Cardiac muscle cell (in vitro differentiated cells and primary cell): ENCODE data around the gene LRRC45. TPM values are rescaled to one million over a fixed set of nuclear protein-coding genes. Genes with fewer than 3 reads are reported as not detected.

Experiments used
- DNase-seq, 2 donors: peaks; one replicate each; pipeline versions ENCODE4 v3.0.0 to v3.0.0-alpha.2; 2010 to 2017; ENCODE audit warnings: low read depth in 1 of 2, low spot score in 1 of 2
- H3K27ac ChIP-seq: fragments of 200-600 bp; sonication (generic); 2 replicates; pipeline ENCODE4 v1.5.1; 2016
- H3K27me3 ChIP-seq: fragments of 200-600 bp; sonication (generic); 2 replicates; pipeline ENCODE4 v1.6.0; 2016; ENCODE audit warnings: control low read depth
- H3K36me3 ChIP-seq: fragments of 200-600 bp; sonication (generic); 2 replicates; pipeline ENCODE4 v1.5.1; 2016; ENCODE audit warnings: control low read depth
- H3K4me1 ChIP-seq: fragments of 200-600 bp; sonication (generic); 2 replicates; pipeline ENCODE4 v1.8.1; 2017; ENCODE audit warnings: low read depth, mild to moderate bottlenecking, mixed run types
- H3K4me3 ChIP-seq: fragments of 200-600 bp; sonication (generic); 2 replicates; pipeline ENCODE4 v1.5.1; 2016; ENCODE audit warnings: mild to moderate bottlenecking
- H3K9me3 ChIP-seq: fragments of 200-600 bp; sonication (generic); 2 replicates; pipeline ENCODE4 v1.5.1; 2017; ENCODE audit warnings: low read depth, mild to moderate bottlenecking, control low read depth
- polyA plus RNA-seq: library from polyadenylated mRNA; unstranded; fragments of >200 nt; fragmentation: Nextera tagmentation; extraction: Ambion mirVana; gene quantifications from 2 replicates; pipeline ENCODE4 v1.2.1, GENCODE V29; 2016
- total RNA-seq: library from RNA; depleted of rRNA; stranded (reverse); fragments of >200 nt; gene quantifications from 2 replicates; pipeline ENCODE4 v1.2.3, GENCODE V29; 2016
- TF ChIP-seq, protein P1 (sequence below): IDR thresholded peaks from 2 replicates; pipeline ENCODE4 v1.5.1; 2012; ENCODE audit warnings: low read depth, mild to moderate bottlenecking, low read length

The LRRC45 gene
- total and polyA plus RNA-seq, 2 experiments from 2014 or later, result 31.8 to 36.5 TPM

GRCh38 chr17:81995463-81996231, 27.5 kb upstream of the LRRC45 start:
- Histone ChIP-seq H3K27me3 (no peaks in the 10 kb centered on the region), H3K36me3 (no peaks in the 10 kb centered on the region), H3K27ac (no peak overlapping the region), H3K4me3 (no peak overlapping the region), H3K4me1 (peaks cover 7% of the 10 kb centered on the region), H3K9me3 (no peaks in the 10 kb centered on the region)
- no peak for DNase-seq
- TF ChIP-seq, protein P1, sequence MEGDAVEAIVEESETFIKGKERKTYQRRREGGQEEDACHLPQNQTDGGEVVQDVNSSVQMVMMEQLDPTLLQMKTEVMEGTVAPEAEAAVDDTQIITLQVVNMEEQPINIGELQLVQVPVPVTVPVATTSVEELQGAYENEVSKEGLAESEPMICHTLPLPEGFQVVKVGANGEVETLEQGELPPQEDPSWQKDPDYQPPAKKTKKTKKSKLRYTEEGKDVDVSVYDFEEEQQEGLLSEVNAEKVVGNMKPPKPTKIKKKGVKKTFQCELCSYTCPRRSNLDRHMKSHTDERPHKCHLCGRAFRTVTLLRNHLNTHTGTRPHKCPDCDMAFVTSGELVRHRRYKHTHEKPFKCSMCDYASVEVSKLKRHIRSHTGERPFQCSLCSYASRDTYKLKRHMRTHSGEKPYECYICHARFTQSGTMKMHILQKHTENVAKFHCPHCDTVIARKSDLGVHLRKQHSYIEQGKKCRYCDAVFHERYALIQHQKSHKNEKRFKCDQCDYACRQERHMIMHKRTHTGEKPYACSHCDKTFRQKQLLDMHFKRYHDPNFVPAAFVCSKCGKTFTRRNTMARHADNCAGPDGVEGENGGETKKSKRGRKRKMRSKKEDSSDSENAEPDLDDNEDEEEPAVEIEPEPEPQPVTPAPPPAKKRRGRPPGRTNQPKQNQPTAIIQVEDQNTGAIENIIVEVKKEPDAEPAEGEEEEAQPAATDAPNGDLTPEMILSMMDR, result no peak

- no peaks in the 10 kb centered on the region for H3K27me3 ChIP-seq
- TF ChIP-seq, protein P1, result no peak
- H3K4me3 ChIP-seq, result no peak overlapping the region
- no peaks in the 10 kb centered on the region for H3K9me3 ChIP-seq
- no peaks in the 10 kb centered on the region for H3K36me3 ChIP-seq
- no peak for DNase-seq
- peaks cover 7% of the 10 kb centered on the region for H3K4me1 ChIP-seq
- no peak overlapping the region for H3K27ac ChIP-seq
Measured at GRCh38 chr17:81996232-81996756, 26.8 kb upstream of the LRRC45 start.

DNA sequence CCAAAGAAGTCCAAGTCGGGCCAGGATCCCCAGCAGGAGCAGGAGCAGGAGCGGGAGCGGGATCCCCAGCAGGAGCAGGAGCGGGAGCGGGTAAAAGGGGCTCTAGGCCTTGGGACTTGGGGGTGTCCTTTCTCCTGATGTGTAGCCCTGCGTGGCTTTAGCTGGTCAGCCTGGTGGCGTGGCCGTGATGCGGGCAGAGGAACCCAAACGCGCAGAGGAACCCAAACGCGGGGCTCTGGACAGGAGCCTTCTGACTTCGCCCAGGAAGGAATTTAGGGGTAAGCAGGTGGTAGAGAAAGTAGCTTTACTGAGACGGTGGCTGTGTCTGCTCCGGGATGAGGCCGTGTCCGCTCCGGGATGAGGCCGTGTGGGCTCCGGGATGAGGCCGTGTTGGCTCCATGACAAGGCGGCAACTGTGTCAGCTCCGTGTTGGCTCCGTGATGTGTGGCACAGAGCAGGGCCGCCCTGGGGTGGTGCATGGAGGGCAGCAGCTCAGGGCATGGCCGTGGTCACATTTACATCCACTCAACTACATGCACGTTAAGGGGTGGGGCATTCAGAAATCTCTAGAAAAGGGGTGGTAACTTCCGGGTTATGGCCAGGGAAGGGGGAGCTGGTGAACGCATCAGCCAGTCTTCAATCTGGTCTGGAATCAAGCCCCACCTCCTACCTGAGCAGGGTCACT, 26.2 kb upstream of the LRRC45 start:
- Histone ChIP-seq H3K4me3 (no peak overlapping the region), H3K27ac (no peak overlapping the region), H3K4me1 (peaks cover 4% of the 10 kb centered on the region), H3K36me3 (no peaks in the 10 kb centered on the region), H3K27me3 (no peaks in the 10 kb centered on the region), H3K9me3 (no peaks in the 10 kb centered on the region)
- DNase-seq, result no peak
- TF ChIP-seq, protein P1, result no peak

DNA sequence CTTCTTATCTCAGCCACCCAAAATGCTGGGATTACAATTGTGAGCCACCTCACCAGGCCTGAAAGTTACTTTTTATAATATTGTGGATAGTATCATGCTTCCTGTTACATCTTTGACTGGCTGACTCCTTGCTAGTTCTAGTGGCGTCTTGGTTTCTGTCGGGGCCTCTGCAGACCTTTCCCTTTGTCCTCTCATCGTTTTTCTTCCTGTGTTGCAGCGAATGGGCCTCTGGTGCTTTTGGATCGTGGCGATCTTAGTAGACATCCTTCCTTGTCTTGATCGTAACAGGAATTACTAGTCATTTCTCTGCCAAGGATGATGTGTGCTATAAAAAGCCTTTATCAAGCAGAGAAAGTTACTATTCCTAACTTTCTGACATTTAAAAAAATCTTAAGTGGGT, 24.9 kb upstream of the LRRC45 start:
- H3K4me1 ChIP-seq, result no peaks in the 10 kb centered on the region
- no peak overlapping the region for H3K27ac ChIP-seq
- no peak for DNase-seq
- no peaks in the 10 kb centered on the region for H3K36me3 ChIP-seq
- TF ChIP-seq, protein P1, result no peak
- no peaks in the 10 kb centered on the region for H3K27me3 ChIP-seq
- no peak overlapping the region for H3K4me3 ChIP-seq
- H3K9me3 ChIP-seq, result no peaks in the 10 kb centered on the region

DNA sequence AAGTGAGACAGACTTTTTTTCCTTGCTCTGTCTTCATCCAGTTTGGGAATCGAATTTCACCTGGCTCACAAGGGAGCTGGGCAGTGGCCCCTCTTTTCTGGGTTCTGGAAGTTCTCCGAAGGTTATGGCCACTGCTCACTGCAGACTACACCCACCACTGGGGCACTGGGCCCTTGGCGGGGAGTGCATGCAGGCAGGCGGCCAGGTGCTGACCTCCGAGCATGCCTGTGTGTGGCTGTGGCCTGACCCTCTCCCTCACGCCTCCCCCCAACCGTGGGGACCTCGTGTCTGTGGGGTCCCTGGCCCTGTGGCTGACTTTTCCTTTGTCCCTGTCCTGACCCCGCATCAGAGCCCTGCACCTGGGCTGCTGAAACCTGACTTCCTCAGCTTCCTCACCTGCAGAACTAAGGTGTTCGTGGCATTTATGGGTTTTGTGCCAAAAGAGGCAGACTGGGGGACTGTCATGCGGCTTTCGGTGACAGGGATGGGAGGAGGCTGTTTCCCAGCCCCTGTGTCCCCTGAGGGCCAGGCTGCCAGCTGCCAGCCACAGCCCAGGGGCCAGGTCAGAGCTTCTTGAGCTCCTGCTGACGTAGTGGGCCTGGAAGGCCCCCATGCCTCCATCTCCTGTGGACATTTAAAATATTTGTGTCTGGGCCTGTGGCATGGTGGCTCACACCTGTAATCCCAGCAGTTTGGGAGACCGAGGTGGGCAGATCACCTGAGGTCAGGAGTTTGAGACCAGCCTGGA, 24.2 kb upstream of the LRRC45 start:
- Histone ChIP-seq H3K4me3 (no peak overlapping the region), H3K27me3 (no peaks in the 10 kb centered on the region), H3K9me3 (no peaks in the 10 kb centered on the region), H3K36me3 (no peaks in the 10 kb centered on the region), H3K27ac (no peak overlapping the region), H3K4me1 (no peaks in the 10 kb centered on the region)
- TF ChIP-seq, protein P1, result no peak
- no peak for DNase-seq
